Activated CD8-positive, alpha-beta memory T cell treated with anti-CD3 and anti-CD28 coated beads, Interleukin-2, amount 50 U/mL, for 1 hour (primary cell): ENCODE data around the gene HOXC9.

Experiments
- DNase-seq: peaks from one replicate; pipeline ENCODE4 v3.0.0-alpha.2; 2020; ENCODE audit errors: extremely low read depth

HOXC9 gene

DNA sequence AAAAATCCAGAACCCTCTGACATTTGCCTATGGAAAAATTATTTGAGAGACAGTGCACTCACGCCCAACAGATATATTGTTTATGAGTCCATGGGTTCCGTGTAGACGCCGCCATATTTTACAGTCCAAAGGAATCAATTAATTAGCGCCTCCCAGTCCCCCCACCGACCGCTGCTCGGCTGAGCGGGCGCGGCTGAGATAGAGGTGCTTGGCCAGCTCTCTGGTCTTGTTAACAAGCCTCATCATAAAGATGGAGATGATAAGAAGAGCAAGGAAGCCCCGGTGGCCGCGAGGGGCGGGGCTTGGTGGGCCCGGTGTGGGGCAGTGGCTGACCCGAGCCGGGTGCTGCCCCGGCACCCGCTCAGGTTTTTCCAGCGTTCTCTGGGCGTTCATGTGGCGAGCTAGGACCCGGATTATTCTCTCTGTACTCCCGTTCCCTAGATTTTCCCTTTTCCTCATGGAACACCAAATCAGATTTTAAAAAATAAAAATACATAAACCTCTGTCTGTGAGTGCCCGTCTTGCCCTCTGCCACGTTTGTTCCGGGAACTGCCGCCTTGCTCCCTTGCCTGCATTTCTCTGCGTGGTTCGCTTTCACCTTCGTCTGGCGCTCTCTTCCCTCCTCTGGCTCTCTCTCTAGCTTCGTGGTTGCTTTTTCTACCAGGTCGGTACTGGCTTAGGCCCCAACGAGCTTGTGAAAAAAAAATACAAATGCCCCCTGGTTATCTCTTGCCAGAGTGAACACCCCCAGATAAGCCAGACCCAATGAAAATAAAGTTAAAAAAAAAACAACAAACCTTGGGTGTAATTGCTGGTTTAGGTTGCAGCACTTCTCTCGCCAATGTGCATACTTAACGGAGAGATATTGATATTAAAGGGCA, 36.3 kb upstream of the HOXC9 start:
- no peak for DNase-seq

GRCh38 chr12:53964315-53964713, 35.6 kb upstream of the HOXC9 start:
- DNase-seq: no peak

DNA sequence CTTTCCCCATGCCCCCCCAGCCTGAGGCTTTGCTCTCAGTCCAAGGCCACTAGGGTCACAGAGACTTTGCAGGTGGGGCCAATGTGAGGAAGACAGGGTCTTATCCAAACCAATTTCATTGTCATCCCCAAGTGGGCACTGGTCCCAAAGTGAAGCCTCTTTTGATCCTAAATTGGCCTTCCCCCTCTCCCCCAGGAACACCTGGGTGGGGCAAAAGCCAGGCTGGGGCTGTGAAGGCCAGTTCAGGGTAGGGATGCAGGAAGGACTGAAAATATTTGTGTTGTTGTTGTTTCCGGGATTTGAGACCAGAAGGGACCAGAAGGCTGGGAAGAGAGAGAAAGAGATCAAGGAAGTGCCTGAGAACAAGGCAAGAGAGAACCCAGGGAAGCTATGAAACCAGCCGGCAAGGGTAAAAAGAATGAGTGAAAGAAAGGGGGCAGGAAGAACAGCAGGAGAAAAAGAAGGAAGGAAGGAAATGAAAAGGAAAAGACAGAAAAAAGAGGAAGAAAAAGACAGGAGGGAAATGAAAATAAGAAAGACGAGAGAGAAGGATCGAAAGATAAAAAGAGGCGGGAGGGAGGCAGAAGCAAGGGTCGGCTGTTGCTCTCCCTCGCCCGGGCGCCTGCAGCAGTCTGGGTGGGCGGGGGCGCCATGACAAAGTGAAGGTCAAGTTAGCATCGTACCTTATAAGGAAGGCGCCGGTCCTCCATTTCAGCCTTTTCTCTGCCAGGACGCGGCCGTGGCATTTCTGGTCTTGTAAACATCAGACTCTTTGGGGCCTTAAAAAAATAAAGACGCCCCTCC, 34.5 kb upstream of the HOXC9 start:
- no peak for DNase-seq

GRCh38 chr12:53966085-53966384, 33.9 kb upstream of the HOXC9 start:
- no peak for DNase-seq

DNA sequence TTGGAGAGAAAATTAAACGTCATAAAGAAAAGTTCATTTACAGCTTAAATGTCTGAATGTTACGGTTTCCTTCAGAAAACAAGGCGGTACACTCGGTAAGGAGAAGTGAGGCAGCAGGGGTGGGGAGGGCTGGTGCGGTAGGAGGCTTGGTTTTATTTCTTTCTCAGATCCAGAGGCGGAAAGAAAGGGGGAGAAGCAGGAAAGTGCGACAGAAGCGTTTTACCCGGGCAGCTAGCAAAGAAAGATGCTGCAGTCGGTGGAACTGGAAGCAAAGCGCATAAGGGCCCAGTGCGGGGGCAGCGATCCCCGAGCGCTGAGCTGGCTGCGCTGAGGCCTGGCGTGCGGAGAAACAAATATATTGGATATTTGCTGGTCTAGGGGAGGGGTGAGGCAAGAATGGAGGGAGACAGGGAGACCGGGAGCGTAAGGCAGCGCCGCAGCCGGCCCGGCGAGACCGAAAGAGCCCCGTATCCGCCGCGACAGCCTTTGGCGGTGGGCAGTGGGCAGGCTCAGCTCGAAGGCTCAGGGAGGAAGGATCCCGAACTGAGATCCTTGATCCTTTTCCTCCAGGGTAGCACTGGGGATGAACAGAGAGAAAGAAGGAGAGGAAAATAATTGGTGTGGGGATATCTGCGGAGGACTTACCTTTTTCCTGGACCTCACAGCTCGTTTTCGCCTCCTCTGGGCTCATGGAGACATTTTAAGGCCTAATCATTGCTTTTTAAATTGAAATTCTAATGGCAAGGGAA, 33.4 kb upstream of the HOXC9 start:
- no peak for DNase-seq

GRCh38 chr12:53967421-53967925, 32.5 kb upstream of the HOXC9 start:
- no peak for DNase-seq

DNA sequence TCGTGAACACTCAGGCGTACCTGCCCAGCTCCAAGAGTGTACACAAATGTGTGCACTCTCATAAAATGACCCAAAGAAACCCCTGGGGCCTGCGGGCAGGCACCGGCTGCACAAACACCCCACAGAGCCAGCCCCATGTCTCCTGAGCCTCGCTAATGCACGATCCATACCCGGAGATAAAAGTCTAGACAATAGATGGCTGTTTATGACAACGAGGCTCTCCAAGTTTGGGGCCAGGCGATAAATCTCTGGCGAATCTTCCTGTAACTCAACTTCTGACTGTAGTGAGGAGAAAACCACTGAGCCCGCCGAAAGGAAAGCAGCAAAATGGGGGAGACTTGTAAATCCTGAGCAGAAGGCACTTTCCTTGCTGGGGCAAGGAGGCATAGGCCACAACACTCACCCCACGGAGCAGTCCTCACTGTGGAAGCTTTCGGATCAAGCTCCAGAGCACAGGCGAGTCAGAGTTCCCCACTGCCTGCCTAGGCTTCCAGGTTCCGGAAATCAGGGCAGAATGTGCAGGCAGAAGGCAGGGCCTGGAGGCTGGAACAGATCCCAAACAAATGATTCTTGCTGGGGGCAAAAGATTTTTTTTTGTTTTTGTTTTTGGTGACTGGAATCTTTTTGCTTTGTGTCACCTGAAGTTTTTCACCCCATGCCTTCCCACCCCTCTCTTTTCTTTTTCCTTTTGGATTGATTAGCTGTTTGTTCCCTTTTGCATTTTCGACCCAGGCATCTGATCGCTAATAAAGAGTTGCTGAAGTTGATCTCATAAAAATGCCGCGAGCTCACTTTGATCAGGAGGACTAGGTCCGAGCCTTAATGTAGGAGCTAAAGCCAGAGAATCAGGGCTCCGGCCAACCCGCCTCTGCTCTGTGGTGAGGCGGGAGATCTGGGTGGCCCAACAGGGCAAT, 31.5 kb upstream of the HOXC9 start:
- no peak for DNase-seq

DNA sequence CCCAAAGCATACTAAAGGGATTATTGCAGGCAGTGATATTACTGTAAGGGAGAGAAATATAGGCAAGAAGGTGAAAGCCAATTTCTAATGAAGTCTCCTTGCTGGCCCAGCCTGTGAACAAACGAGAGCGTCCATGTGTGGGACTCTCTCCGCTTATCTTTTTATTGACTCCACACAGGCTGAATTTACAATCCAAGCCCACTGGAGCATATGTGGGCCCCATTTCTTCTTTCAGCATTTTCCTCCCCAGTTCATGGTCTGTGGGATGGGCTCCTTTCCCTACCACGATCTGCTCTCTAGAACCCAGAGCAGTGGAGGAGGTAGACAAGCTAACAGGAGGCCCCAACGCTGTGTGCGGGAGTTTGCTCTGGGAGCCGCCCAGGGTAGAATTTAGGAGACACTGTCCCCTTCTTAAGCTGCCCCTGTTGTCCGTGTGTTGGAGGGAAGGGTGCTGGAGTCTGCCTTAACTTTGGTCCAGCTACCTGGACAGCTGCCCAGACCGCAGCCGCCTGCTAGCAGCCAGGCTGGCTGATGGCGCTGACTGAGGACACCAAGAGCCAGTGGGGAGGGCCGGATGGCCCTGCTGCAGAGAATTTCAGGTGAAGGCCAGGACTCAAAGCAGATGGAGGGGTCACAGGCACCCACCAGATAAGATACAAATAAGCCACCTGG, 30.2 kb upstream of the HOXC9 start:
- DNase-seq: no peak

DNA sequence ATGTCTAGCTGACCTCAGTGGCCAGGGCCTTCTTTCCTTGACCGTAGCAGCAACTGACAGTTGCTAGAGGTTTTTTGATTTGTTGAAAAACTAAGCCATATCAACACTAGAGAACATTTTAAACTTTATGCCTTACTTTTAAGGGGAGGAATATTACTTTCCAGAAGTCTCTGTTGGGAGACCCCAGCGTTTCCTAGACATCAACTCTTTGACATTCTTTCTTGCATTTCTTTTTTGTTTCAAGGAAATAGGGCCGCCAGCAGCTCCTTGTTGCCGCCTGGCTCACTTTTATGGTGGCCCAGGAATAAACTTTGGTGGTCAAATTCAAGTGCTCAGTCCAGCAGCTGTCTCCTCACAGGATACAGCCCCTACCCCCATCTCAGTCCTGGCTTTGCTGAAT, 29.5 kb upstream of the HOXC9 start:
- no peak for DNase-seq

- DNase-seq: no peak
Measured at GRCh38 chr12:53971129-53971528, 28.8 kb upstream of the HOXC9 start.

- no peak for DNase-seq
Measured at GRCh38 chr12:53971686-53972085, 28.3 kb upstream of the HOXC9 start.

DNA sequence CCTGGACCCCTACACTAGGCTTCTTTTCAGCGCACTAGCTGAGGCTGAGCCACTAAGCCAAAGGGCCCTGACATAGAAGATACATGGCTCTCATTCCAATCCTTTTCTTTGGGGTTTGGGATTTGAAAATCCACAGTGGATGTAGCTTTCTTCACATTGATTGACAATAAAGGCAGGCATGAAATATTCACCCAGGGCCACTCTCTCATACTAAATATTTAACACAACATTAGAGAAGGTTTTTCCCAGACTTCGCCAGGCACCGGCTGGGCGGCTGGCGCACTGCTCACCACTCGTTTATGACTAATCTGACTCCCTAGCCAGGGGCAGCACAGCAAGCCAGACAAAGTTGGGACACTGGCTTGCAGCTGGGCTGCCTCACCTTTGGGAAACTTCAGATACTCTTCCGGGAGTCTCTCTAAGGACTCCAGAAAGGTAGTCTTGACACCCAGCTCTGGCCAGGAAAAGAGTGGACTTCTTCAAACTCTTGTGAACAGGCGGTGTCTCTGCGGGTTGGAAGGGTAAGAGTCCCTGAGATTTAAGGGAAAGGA, 27.7 kb upstream of the HOXC9 start:
- no peak for DNase-seq

GRCh38 chr12:53972722-53973235, 27.2 kb upstream of the HOXC9 start, which contains the start of gene HOXC11:
Gene HOXC11, plus strand, starts transcription at chr12:53973126. Its CDS starts 116 bp downstream, at chr12:53973242.
- DNase-seq: no peak

- no peak for DNase-seq
Measured at GRCh38 chr12:53973236-53974042, 26.5 kb upstream of the HOXC9 start.

GRCh38 chr12:53974084-53975063, 25.6 kb upstream of the HOXC9 start, which contains the start of gene HOTAIR:
Gene HOTAIR, minus strand, starts transcription at chr12:53974954.
- no peak for DNase-seq

DNA sequence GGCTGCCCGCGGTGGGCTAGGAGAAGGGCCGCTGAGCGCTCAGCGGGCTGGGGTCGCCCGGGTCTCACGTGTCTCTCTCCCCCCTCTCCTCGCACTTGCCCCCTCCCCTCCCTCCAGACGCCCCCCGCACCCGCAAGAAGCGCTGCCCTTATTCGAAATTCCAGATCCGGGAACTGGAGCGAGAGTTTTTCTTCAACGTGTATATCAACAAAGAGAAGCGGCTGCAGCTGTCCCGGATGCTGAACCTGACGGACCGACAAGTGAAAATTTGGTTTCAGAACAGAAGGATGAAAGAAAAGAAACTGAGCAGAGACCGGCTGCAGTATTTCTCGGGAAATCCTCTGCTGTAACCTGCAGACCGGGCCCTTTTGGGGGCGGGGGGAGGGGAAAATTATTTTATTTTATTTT, 24.9 kb upstream of the HOXC9 start:
- no peak for DNase-seq

DNA sequence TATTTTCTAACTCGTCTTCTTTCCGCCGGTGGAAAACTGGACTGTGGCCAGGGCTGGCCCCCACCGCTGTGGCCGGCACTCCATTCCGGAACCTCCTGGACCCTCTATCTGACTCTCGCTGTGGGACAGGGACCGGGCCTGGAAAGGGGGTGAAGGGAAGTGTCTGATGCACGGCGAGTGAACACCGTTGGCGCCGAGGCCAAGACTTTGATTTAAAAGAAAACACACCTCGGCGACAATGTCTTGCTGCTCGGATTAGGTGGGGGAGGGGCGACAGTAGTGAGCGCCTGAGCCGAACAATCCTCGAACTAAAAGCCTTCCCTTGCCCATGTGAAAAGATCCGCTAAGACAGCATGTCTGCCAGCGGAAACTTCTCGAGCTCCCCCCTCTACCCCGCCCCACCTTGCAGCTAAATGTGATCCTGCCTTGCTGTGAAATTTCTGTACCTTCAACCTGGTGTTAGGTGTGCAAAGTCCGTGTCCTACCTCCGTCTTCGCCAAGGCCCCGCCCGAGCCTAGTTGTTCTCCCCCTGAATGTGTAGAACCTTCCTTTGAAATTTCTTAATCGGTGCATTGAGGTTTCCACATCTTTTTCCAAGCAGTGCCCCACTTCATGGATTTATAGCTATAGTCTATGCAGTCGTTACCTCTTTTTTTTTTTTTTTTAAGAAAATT, 24.3 kb upstream of the HOXC9 start:
- DNase-seq: no peak
